NCI-H1417 treated with DMSO at 0.1 percent for 48 hours (cell line): ENCODE results near the gene CACNB3.
"Not testable (repeated sequence)": the region's sequence is repeated elsewhere in the genome, so short reads cannot be mapped to it uniquely, and the experiment has no call there.

Experiments used
- DNase-seq: peaks from one replicate; lab custom pipeline; 2025; lab: John Stamatoyannopoulos, UW

Gene CACNB3

GRCh38 chr12:48818831-48819590 lies 715 bp downstream of the CACNB3 start:
- DNase-seq = no peak

GRCh38 chr12:48819986-48820725 lies 1.9 kb downstream of the CACNB3 start:
- DNase-seq = no peak

DNA sequence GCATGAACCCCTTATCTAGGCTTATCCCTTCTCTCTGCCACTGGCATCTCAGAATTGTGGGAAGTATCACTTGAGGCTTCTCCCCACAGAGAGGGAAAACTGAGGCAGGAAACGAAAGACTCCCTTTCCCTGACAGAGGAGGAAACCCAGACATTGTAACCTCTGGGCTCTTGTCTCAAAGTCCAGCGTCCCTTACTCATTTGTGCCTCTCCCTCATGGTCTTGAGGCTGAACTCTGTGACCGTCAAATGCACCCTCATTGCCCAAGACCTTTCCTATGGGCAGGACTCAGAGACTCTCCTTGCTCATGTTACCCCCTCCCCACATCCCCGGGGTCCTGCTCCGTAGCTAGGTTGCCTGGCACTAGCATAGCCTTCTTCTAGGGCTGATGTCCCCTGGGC lies 3.8 kb downstream of the CACNB3 start:
- DNase-seq = no peak

GRCh38 chr12:48822711-48823110 lies 4.4 kb downstream of the CACNB3 start:
- no peak for DNase-seq

DNA sequence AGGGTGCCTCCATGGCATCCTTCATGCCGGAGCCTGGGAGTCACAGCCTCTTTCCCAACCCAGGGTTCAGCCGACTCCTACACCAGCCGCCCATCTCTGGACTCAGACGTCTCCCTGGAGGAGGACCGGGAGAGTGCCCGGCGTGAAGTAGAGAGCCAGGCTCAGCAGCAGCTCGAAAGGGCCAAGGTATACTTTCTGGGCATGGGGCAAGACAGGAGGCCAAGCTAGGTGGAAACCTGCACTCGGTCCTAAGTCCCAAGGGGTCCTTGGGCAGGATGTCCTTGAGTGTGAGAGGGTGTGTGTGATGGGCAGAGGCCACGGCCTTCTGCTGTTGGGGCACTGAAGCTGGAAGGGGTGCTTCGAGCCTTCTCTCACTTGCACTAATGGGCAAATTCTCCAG lies 5.0 kb downstream of the CACNB3 start:
- no peak for DNase-seq

- DNase-seq = no peak
Observed at GRCh38 chr12:48824112-48824511, 5.8 kb downstream of the CACNB3 start.

DNA sequence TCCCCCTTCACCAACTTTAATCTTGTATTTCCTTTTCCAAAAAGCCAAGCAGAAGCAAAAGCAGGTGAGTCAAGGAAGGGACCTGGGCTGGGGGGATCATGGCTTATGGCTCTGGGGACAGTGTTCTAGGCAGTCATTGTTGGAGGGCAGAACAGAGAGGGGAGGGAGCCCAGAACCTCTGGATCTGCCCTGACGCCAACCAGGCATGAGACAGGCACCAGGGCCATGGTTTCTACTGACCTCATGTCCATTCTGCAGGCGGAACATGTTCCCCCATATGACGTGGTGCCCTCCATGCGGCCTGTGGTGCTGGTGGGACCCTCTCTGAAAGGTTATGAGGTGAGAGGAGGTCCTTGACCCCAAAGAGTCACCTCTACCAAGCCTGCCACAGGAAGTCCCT lies 6.6 kb downstream of the CACNB3 start:
- DNase-seq = no peak

- no peak for DNase-seq
Observed at GRCh38 chr12:48826209-48826855, 8.0 kb downstream of the CACNB3 start.

- no peak for DNase-seq
Observed at GRCh38 chr12:48827026-48827425, 8.7 kb downstream of the CACNB3 start.

GRCh38 chr12:48827513-48828096 lies 9.3 kb downstream of the CACNB3 start:
- DNase-seq = no peak

GRCh38 chr12:48828293-48828692 lies 10.0 kb downstream of the CACNB3 start:
- no peak for DNase-seq

GRCh38 chr12:48828841-48829575 lies 10.7 kb downstream of the CACNB3 start:
- no peak for DNase-seq

DNA sequence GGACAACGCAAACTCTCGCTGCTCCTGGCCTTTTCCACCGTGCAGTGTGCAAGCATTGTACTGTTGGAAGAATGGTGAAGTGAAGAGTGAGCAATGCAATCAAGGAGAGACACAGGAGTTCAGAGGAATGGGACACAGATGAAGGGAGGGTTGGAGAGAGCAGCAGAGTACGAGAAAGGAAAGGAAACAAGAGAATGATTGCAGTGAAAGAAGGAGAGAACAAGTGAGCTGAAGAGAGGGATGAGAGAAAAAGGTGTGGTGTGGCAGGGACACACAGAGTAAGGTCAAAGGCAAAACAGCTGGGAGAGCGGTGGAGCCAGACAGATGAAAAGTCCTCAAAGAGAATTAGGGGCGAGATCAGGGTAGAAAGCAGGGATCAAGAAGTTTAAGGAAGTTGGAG lies 13.0 kb downstream of the CACNB3 start:
- DNase-seq = no peak

GRCh38 chr12:48832321-48833060 lies 14.2 kb downstream of the CACNB3 start:
- DNase-seq = no peak

DNA sequence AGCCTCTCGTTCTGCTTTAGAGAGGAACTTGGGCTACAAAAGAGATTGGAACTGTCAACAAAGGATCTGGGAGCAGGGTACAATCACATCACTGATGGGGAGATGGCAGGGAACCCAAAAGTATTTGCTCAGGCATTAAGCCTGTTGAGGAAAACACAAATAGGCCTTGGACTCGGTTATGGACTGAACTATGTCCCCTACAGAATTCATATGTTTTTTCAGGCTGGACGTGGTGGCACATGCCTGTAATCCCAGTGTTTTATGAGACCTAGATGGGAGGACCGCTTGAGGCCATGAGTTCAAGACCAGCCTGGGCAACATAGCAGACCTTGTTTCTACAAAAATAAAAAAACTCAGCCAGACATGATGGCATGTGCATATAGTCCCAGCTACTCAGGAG lies 19.8 kb downstream of the CACNB3 start:
- no peak for DNase-seq

- not testable (repeated sequence) for DNase-seq
Observed at GRCh38 chr12:48842021-48842420, 23.7 kb downstream of the CACNB3 start.

GRCh38 chr12:48851883-48852733 lies 33.8 kb downstream of the CACNB3 start, which contains the start of gene DDX23:
Gene DDX23, minus strand, starts transcription at chr12:48852163. Its CDS starts 6,381 bp downstream, at chr12:48845782.
- peak; percentile 91 for DNase-seq

GRCh38 chr12:48852734-48853688 lies 34.7 kb downstream of the CACNB3 start:
- peak; percentile 75 for DNase-seq

DNA sequence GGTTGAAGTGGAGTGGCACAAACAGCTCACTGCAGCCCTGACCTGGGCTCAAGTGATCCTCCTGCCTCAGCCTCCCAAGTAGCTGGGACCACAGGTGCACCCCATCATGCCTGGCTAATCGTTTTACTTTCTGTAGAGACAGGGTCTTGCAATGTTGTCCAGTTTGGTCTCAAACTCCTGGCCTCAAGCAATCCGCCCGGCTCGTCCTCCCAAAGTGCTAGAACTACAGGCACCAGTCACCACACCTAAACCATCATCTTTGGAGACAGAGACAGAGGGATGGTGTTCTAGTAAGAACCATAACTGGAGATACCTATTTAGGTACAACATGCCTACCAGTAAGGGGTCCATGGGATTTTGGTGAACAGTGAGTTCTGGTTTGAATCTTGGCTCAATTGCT lies 36.2 kb downstream of the CACNB3 start:
- no peak for DNase-seq
